OCI-LY7 (cell line): ENCODE data around the gene ELOVL1.

Experiments
- EZH2phosphoT487 ChIP-seq: fragments of 200-600 bp; sonication (generic); IDR thresholded peaks from 2 replicates; pipeline ENCODE4 v1.6.1; 2018; ENCODE audit warnings: low read depth, borderline replicate concordance, mild to moderate bottlenecking, mixed run types, antibody characterized with exemption, low read length, moderate library complexity, mixed read lengths
- TF ChIP-seq, protein P1 (sequence below): fragments of 200-600 bp; sonication (generic); conservative IDR thresholded peaks from 2 replicates; pipeline ENCODE4 v1.5.1; 2014; ENCODE audit warnings: mild to moderate bottlenecking, antibody characterized with exemption, low read length, moderate library complexity, mixed read lengths

DNA sequence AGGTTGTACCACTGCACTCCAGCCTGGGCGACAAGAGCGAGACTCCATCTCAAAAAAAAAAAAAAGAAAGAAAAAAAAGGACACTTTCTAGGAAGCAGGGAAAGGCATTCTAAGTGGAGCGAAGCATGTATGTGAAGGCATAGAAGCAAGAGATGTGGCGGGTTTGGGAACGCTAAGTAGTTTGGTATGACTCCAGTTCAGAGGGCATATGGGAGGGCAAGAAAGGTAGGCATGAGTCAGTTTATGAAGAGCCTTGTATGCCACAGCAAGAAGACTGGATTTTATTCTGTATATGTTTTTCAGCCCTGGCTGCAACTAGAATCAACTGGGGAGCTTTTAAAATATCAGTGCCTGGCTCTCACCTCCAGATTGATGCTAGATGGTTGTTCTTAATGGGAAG lies 4.4 kb upstream of the ELOVL1 start:
- TF ChIP-seq, protein P1, sequence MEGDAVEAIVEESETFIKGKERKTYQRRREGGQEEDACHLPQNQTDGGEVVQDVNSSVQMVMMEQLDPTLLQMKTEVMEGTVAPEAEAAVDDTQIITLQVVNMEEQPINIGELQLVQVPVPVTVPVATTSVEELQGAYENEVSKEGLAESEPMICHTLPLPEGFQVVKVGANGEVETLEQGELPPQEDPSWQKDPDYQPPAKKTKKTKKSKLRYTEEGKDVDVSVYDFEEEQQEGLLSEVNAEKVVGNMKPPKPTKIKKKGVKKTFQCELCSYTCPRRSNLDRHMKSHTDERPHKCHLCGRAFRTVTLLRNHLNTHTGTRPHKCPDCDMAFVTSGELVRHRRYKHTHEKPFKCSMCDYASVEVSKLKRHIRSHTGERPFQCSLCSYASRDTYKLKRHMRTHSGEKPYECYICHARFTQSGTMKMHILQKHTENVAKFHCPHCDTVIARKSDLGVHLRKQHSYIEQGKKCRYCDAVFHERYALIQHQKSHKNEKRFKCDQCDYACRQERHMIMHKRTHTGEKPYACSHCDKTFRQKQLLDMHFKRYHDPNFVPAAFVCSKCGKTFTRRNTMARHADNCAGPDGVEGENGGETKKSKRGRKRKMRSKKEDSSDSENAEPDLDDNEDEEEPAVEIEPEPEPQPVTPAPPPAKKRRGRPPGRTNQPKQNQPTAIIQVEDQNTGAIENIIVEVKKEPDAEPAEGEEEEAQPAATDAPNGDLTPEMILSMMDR, result no peak
- no peak for TF ChIP-seq EZH2phosphoT487
